HG03342 (cell line): ENCODE data around the gene PRDX3.
"Not testable (repeated sequence)": the region's sequence is repeated elsewhere in the genome, so short reads cannot be mapped to it uniquely, and the experiment has no call there.

Experiments
- ATAC-seq: cut with Tn5 transposase; IDR thresholded peaks from one replicate; pipeline ENCODE4 v1.9.1; 2021; ENCODE audit warnings: mild to moderate bottlenecking, moderate library complexity; ENCODE audit not compliant: unreplicated experiment

Gene PRDX3

GRCh38 chr10:119206603-119207365 lies 28.2 kb upstream of the PRDX3 start:
- ATAC-seq = peak; percentile 55

GRCh38 chr10:119205894-119206602 lies 27.4 kb upstream of the PRDX3 start:
- ATAC-seq = peak; percentile 27

- ATAC-seq = no peak
These were observed 24.4 kb upstream of the PRDX3 start for GRCh38 chr10:119203006-119203405.

GRCh38 chr10:119201233-119201632 lies 22.6 kb upstream of the PRDX3 start:
- ATAC-seq = no peak

GRCh38 chr10:119199231-119199992 lies 20.8 kb upstream of the PRDX3 start:
- ATAC-seq = no peak

GRCh38 chr10:119198438-119198837 lies 19.8 kb upstream of the PRDX3 start:
- ATAC-seq = no peak

GRCh38 chr10:119197921-119198320 lies 19.3 kb upstream of the PRDX3 start:
- no peak for ATAC-seq

- no peak for ATAC-seq
These were observed 13.3 kb upstream of the PRDX3 start for GRCh38 chr10:119191881-119192280.

GRCh38 chr10:119190954-119191785 lies 12.6 kb upstream of the PRDX3 start:
- ATAC-seq = no peak

- no peak for ATAC-seq
These were observed 11.7 kb upstream of the PRDX3 start for GRCh38 chr10:119190353-119190752.

- ATAC-seq = no peak
These were observed 11.2 kb upstream of the PRDX3 start for GRCh38 chr10:119189811-119190282.

- ATAC-seq = no peak
These were observed 5.2 kb upstream of the PRDX3 start for GRCh38 chr10:119183664-119184412.

GRCh38 chr10:119180850-119181400 lies 2.3 kb upstream of the PRDX3 start:
- not testable (repeated sequence) for ATAC-seq

GRCh38 chr10:119177708-119178371 lies 772 bp downstream of the PRDX3 start:
- peak; percentile 18 for ATAC-seq

GRCh38 chr10:119176166-119176565 lies 2.4 kb downstream of the PRDX3 start:
- no peak for ATAC-seq

GRCh38 chr10:119174109-119174508 lies 4.5 kb downstream of the PRDX3 start:
- no peak for ATAC-seq

- ATAC-seq = no peak
These were observed 11.6 kb downstream of the PRDX3 start for GRCh38 chr10:119167041-119167440.

GRCh38 chr10:119166564-119166963 lies 12.0 kb downstream of the PRDX3 start:
- no peak for ATAC-seq

GRCh38 chr10:119166118-119166500 lies 12.5 kb downstream of the PRDX3 start:
- ATAC-seq = peak; percentile 7
